SH-SY5Y (cell line): ENCODE measurements around the gene FLRT2.

Source experiments
- GATA2 ChIP-seq: IDR thresholded peaks from 2 replicates; pipeline ENCODE4 v1.6.1; 2011; ENCODE audit warnings: mild to moderate bottlenecking, low read depth, low read length
- GATA3 ChIP-seq: IDR thresholded peaks from 2 replicates; pipeline ENCODE4 v1.6.1; 2011; ENCODE audit warnings: low read depth, mild to moderate bottlenecking, low read length, moderate library complexity

- TF ChIP-seq GATA2 (no peak), GATA3 (no peak)
Observed at GRCh38 chr14:85580536-85581140, 50.7 kb downstream of the FLRT2 start.
